Loucy (cell line): ENCODE results near the gene RHCE.
"Not testable (repeated sequence)": the region's sequence is repeated elsewhere in the genome, so short reads cannot be mapped to it uniquely, and the experiment has no call there.

Experiments used
- H2AFZ ChIP-seq: fragments of 200-600 bp; sonication (generic); 2 replicates; pipeline ENCODE4 v1.6.0; 2016; ENCODE audit warnings: antibody characterized with exemption, mild to moderate bottlenecking, low read length, moderate library complexity
- H3F3A ChIP-seq: fragments of 200-600 bp; 2 replicates; pipeline ENCODE4 v1.6.0; 2016; ENCODE audit warnings: antibody characterized with exemption, low read depth, mild to moderate bottlenecking
- H3K27me3 ChIP-seq: fragments of 200-600 bp; sonication (generic); 2 replicates; pipeline ENCODE4 v1.6.1; 2014; ENCODE audit warnings: low read length, mild to moderate bottlenecking; ENCODE audit not compliant: insufficient read depth, poor library complexity, severe bottlenecking
- H3K36me3 ChIP-seq: fragments of 200-600 bp; sonication (generic); 2 replicates; pipeline ENCODE4 v1.6.1; 2016; ENCODE audit warnings: low read length; ENCODE audit not compliant: insufficient read depth
- H3K4me1 ChIP-seq: fragments of 200-600 bp; sonication (generic); 2 replicates; pipeline ENCODE4 v1.5.1; 2014; ENCODE audit warnings: low read length, mild to moderate bottlenecking; ENCODE audit not compliant: insufficient read depth, poor library complexity, severe bottlenecking
- H3K4me2 ChIP-seq: fragments of 200-600 bp; sonication (generic); 2 replicates; pipeline ENCODE4 v1.6.0; 2014; ENCODE audit warnings: antibody characterized with exemption, low read length, low read depth, mild to moderate bottlenecking; ENCODE audit not compliant: poor library complexity, severe bottlenecking
- H3K4me3 ChIP-seq: fragments of 200-600 bp; sonication (generic); 2 replicates; pipeline ENCODE4 v1.5.1; 2014; ENCODE audit warnings: low read length, mild to moderate bottlenecking, mixed read lengths; ENCODE audit not compliant: poor library complexity, severe bottlenecking
- H3K79me2 ChIP-seq: fragments of 200-600 bp; sonication (generic); 2 replicates; pipeline ENCODE4 v1.6.1; 2014; ENCODE audit warnings: low read length; ENCODE audit not compliant: insufficient read depth
- H3K9ac ChIP-seq: fragments of 200-600 bp; sonication (generic); 2 replicates; pipeline ENCODE4 v1.6.0; 2014; ENCODE audit warnings: mild to moderate bottlenecking, low read depth, low read length, moderate library complexity; ENCODE audit not compliant: poor library complexity, severe bottlenecking
- H3K9me2 ChIP-seq: fragments of 200-600 bp; sonication (generic); replicated peaks from 2 replicates; pipeline ENCODE4 v1.6.1; 2016; ENCODE audit warnings: low read depth, low read length, mixed read lengths
- H3K9me3 ChIP-seq: fragments of 200-600 bp; sonication (generic); 2 replicates; pipeline ENCODE4 v1.6.1; 2014; ENCODE audit warnings: mild to moderate bottlenecking, antibody characterized with exemption, low read length, low read depth; ENCODE audit not compliant: insufficient read depth
- H4K20me1 ChIP-seq: fragments of 200-600 bp; sonication (generic); 2 replicates; pipeline ENCODE4 v1.6.0; 2014; ENCODE audit warnings: antibody characterized with exemption, low read length, mild to moderate bottlenecking; ENCODE audit not compliant: insufficient read depth, poor library complexity, severe bottlenecking
- CTCF ChIP-seq: fragments of 200-600 bp; sonication (generic); conservative IDR thresholded peaks from 2 replicates; pipeline ENCODE4 v1.5.1; 2014; ENCODE audit warnings: mild to moderate bottlenecking, antibody characterized with exemption, low read length
- EZH2phosphoT487 ChIP-seq: fragments of 200-600 bp; IDR thresholded peaks from 2 replicates; pipeline ENCODE4 v1.6.1; 2018; ENCODE audit warnings: antibody characterized with exemption, mild to moderate bottlenecking, moderate library complexity, borderline replicate concordance

The RHCE gene

GRCh38 chr1:25467193-25467592, 46.6 kb upstream of the RHCE start:
- no peak for TF ChIP-seq EZH2phosphoT487
- no peak for TF ChIP-seq CTCF
- no peak overlapping the region for H3K9ac ChIP-seq
- H3K9me3 ChIP-seq = no peaks in the 10 kb centered on the region; the same call in 1 of the 2 replicates
- no peaks in the 10 kb centered on the region for H3K27me3 ChIP-seq
- H3K79me2 ChIP-seq = peaks cover 23% of the 10 kb centered on the region; the same call in 1 of the 2 replicates
- H3K36me3 ChIP-seq = peaks cover 11% of the 10 kb centered on the region; the same call in 1 of the 2 replicates
- H3K9me2 ChIP-seq = no peaks in the 10 kb centered on the region
- peaks cover 11% of the 10 kb centered on the region for H4K20me1 ChIP-seq
- no peak overlapping the region for H2AFZ ChIP-seq
- H3K4me2 ChIP-seq = no peak overlapping the region
- H3K4me3 ChIP-seq = no peak overlapping the region
- H3F3A ChIP-seq = no peaks in the 10 kb centered on the region
- peaks cover under 1% of the 10 kb centered on the region for H3K4me1 ChIP-seq

GRCh38 chr1:25462732-25463131, 42.1 kb upstream of the RHCE start:
- no peak for TF ChIP-seq CTCF
- H3K9me2 ChIP-seq = no peaks in the 10 kb centered on the region
- no peaks in the 10 kb centered on the region for H3K27me3 ChIP-seq
- H3K36me3 ChIP-seq = peaks cover 33% of the 10 kb centered on the region; the same call in 1 of the 2 replicates
- H3K4me3 ChIP-seq = no peak overlapping the region
- no peaks in the 10 kb centered on the region for H3F3A ChIP-seq
- H2AFZ ChIP-seq = no peak overlapping the region
- peaks cover 5% of the 10 kb centered on the region for H3K4me1 ChIP-seq
- no peak overlapping the region for H3K4me2 ChIP-seq
- H3K9me3 ChIP-seq = no peaks in the 10 kb centered on the region; the same call in 1 of the 2 replicates
- H3K9ac ChIP-seq = no peak overlapping the region
- H3K79me2 ChIP-seq = peaks cover 13% of the 10 kb centered on the region; the same call in 1 of the 2 replicates
- peaks cover 6% of the 10 kb centered on the region for H4K20me1 ChIP-seq

- Histone ChIP-seq H3K79me2 (peaks cover 13% of the 10 kb centered on the region; the same call in 1 of the 2 replicates), H3K4me3 (no peak overlapping the region)
These were observed 41.2 kb upstream of the RHCE start for GRCh38 chr1:25461849-25462248.

GRCh38 chr1:25460816-25461215, 40.2 kb upstream of the RHCE start:
- H3K4me2 ChIP-seq, H2AFZ ChIP-seq, H4K20me1 ChIP-seq, H3K9me2 ChIP-seq, H3K9ac ChIP-seq, H3K9me3 ChIP-seq, H3K27me3 ChIP-seq, H3K79me2 ChIP-seq, H3K4me3 ChIP-seq, H3F3A ChIP-seq, H3K4me1 ChIP-seq: not testable (repeated sequence)
- H3K36me3 ChIP-seq = peaks cover 50% of the 10 kb centered on the region; the same call in 1 of the 2 replicates

More at GRCh38 chr1:25461849-25462248, 41.2 kb upstream of the RHCE start:
- TF ChIP-seq CTCF (no peak), EZH2phosphoT487 (no peak)
- no peaks in the 10 kb centered on the region for H3F3A ChIP-seq
- no peaks in the 10 kb centered on the region for H3K27me3 ChIP-seq
- H3K4me1 ChIP-seq = peaks cover 5% of the 10 kb centered on the region
- H3K36me3 ChIP-seq = peaks cover 40% of the 10 kb centered on the region; the same call in 1 of the 2 replicates
- H3K9me3 ChIP-seq = no peaks in the 10 kb centered on the region; the same call in 1 of the 2 replicates
- H4K20me1 ChIP-seq = peaks cover 6% of the 10 kb centered on the region
- H3K9ac ChIP-seq = no peak overlapping the region
- H3K9me2 ChIP-seq = no peaks in the 10 kb centered on the region
- no peak overlapping the region for H2AFZ ChIP-seq
- no peak overlapping the region for H3K4me2 ChIP-seq
